ENCODE measurements around the gene EEIG1. TPM values are rescaled to one million over a fixed set of nuclear protein-coding genes. Genes with fewer than 3 reads are reported as not detected.
A peak's percentile ranks its signal among the peaks of the same experiment; 100 is the strongest.

EEIG1 gene
- total RNA-seq, 1 donor: 20.6 TPM

DNA sequence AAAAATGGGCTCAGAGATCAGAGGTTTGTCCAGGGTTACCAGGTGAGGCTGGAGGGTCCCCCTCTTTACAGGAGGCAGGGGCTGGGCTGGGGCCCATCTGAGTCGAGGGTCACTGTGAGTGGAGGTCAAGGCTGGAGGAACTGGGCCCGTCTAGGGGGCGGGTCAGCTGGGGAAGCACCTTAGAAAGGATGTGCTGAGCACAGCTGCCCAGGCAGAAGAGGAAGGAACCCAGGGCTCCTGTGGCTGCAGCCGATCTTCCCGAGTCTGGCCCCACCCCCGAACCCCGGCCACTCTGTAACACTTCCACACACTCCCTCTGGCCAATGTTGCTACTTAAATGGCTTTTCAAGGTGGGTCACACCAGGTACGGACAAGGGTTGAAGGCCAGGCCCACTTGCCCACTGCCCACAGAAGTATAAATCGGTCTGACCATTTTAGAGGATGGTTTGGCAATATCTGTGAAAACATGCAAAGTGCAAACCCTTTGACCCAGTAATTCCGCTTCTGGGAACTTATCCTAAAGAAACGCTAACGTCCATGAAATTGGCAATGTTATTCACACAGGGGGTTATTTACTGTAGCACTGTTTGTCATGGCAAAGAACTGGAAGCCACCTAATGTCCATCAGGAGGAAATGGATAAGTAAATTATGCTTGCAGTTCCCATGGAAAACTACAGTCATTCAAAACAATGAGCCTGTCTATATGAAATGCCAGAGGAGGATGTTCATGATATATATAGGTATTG lies 30.5 kb upstream of the EEIG1 start:
- peak; percentile 65 for DNase-seq (ENCODE audit: insufficient read length, low spot score, missing footprints)
- TF ChIP-seq, protein P1, sequence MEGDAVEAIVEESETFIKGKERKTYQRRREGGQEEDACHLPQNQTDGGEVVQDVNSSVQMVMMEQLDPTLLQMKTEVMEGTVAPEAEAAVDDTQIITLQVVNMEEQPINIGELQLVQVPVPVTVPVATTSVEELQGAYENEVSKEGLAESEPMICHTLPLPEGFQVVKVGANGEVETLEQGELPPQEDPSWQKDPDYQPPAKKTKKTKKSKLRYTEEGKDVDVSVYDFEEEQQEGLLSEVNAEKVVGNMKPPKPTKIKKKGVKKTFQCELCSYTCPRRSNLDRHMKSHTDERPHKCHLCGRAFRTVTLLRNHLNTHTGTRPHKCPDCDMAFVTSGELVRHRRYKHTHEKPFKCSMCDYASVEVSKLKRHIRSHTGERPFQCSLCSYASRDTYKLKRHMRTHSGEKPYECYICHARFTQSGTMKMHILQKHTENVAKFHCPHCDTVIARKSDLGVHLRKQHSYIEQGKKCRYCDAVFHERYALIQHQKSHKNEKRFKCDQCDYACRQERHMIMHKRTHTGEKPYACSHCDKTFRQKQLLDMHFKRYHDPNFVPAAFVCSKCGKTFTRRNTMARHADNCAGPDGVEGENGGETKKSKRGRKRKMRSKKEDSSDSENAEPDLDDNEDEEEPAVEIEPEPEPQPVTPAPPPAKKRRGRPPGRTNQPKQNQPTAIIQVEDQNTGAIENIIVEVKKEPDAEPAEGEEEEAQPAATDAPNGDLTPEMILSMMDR (IDR thresholded peaks at IDR 0.05; ENCODE audit: extremely low read depth, low read depth, low read length): no peak

DNA sequence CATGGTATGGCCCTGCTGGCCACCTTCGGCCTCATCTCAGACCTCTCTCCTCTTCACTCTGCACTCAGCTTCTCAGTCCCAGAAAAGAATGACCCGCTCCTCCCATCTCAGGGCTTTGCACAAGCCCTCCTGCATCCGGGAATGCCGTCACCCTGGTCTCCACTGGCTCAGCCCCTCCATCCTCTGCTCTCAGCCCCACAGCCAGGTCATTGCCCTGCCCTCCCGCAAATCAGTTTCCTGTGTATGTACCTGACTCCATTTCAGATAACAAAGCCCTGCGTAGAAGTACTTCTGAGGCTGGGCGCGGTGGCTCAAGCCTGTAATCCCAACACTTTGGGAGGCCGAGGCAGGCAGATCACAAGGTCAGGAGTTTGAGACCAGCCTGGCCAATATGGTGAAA lies 28.9 kb upstream of the EEIG1 start:
- Histone ChIP-seq H3K27ac (ENCODE audit: low read depth, low read length) (no peak overlapping the region), H3K4me1 (ENCODE audit: insufficient read depth, low read length) (peaks cover 6% of the 10 kb centered on the region), H3K4me3 (ENCODE audit: insufficient read depth, low read length) (no peak overlapping the region), H3K27me3 (ENCODE audit: insufficient read depth, low read length) (peaks cover 7% of the 10 kb centered on the region), H4K20me1 (ENCODE audit: insufficient read depth, low read length) (no peaks in the 10 kb centered on the region), H2AFZ (ENCODE audit: low read length) (no peak overlapping the region), H3K4me2 (ENCODE audit: insufficient read depth, low read length) (no peak overlapping the region), H3K36me3 (ENCODE audit: insufficient read depth, low read length) (no peaks in the 10 kb centered on the region), H3K79me2 (ENCODE audit: insufficient read depth, low read length) (no peaks in the 10 kb centered on the region), H3K9me3 (ENCODE audit: low read depth, low read length) (no peaks in the 10 kb centered on the region)
- peak; percentile 25 for DNase-seq (ENCODE audit: insufficient read length, low spot score, missing footprints)
- TF ChIP-seq, protein P1 (IDR thresholded peaks at IDR 0.05; ENCODE audit: extremely low read depth, low read depth, low read length): no peak

More for the DNA sequence above, 30.5 kb upstream of the EEIG1 start:
- H3K4me3 ChIP-seq (ENCODE audit: insufficient read depth, low read length): peak overlapping the region; percentile 30
- H3K4me1 ChIP-seq (ENCODE audit: insufficient read depth, low read length): peaks cover 6% of the 10 kb centered on the region
- peak overlapping the region; percentile 55 for H3K4me2 ChIP-seq (ENCODE audit: insufficient read depth, low read length)
- peaks cover 7% of the 10 kb centered on the region for H3K27me3 ChIP-seq (ENCODE audit: insufficient read depth, low read length)
- H4K20me1 ChIP-seq (ENCODE audit: insufficient read depth, low read length): no peaks in the 10 kb centered on the region
- peak overlapping the region; percentile 87 for H2AFZ ChIP-seq (ENCODE audit: low read length)
- H3K9me3 ChIP-seq (ENCODE audit: low read depth, low read length): no peaks in the 10 kb centered on the region
- no peaks in the 10 kb centered on the region for H3K79me2 ChIP-seq (ENCODE audit: insufficient read depth, low read length)
- H3K36me3 ChIP-seq (ENCODE audit: insufficient read depth, low read length): no peaks in the 10 kb centered on the region
- no peak overlapping the region for H3K27ac ChIP-seq (ENCODE audit: low read depth, low read length)

DNA sequence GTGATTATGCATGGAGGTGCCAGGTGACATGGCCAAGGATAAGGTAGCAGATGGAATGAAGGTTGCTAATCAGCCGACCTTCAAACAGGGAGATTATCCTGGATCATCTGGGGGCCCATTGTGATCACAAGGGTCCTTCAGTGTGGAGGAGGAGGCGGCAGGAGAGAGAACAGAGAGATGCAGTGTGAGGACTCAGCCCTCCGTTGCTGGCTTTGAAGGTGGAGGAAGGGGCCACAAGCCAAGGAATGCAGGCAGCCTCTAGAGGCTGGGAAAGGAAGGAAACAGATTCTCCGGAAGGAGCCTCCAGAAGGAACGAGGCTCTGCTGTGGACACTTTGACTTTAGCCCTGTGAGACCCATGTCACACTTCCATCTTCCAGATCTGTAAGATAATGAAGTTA lies 27.4 kb upstream of the EEIG1 start:
- Histone ChIP-seq H3K27ac (ENCODE audit: low read depth, low read length) (no peak overlapping the region), H4K20me1 (ENCODE audit: insufficient read depth, low read length) (no peaks in the 10 kb centered on the region), H3K9me3 (ENCODE audit: low read depth, low read length) (no peaks in the 10 kb centered on the region), H3K27me3 (ENCODE audit: insufficient read depth, low read length) (no peaks in the 10 kb centered on the region), H3K4me1 (ENCODE audit: insufficient read depth, low read length) (peaks cover 6% of the 10 kb centered on the region), H2AFZ (ENCODE audit: low read length) (no peak overlapping the region), H3K4me3 (ENCODE audit: insufficient read depth, low read length) (no peak overlapping the region), H3K36me3 (ENCODE audit: insufficient read depth, low read length) (no peaks in the 10 kb centered on the region), H3K4me2 (ENCODE audit: insufficient read depth, low read length) (no peak overlapping the region), H3K79me2 (ENCODE audit: insufficient read depth, low read length) (no peaks in the 10 kb centered on the region)
- TF ChIP-seq, protein P1 (IDR thresholded peaks at IDR 0.05; ENCODE audit: extremely low read depth, low read depth, low read length): no peak
- no peak for DNase-seq (ENCODE audit: insufficient read length, low spot score, missing footprints)

DNA sequence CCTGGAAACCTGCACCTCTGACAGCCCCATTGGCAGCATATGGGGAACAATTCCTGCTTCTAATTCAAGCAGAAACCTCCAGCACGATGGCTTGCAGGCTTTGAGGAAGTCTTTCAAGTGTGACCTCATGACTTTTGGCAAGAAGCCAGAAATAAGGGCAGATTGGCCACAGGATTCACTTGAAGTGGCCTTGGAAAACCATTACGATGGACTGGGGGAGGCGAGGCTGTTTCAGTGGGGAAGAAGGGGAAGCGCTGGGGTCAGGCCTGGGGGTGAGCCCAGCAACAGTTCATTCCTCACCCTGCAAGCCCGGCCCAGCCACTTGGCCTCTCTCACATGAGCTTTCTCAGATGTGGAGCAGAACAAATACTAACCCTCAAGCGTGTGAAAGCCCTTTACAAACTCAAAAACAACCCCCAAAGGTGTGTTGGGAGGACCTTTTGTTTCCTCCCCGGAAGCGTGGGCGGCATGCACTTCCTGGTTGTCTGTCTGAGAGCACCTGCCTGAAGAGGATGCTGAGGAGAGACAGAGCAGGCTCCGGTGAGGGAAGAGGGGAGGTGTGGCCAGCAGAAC lies 26.9 kb upstream of the EEIG1 start:
- H4K20me1 ChIP-seq (ENCODE audit: insufficient read depth, low read length): no peaks in the 10 kb centered on the region
- H3K4me3 ChIP-seq (ENCODE audit: insufficient read depth, low read length): no peak overlapping the region
- peaks cover 6% of the 10 kb centered on the region for H3K4me1 ChIP-seq (ENCODE audit: insufficient read depth, low read length)
- H3K79me2 ChIP-seq (ENCODE audit: insufficient read depth, low read length): no peaks in the 10 kb centered on the region
- DNase-seq (ENCODE audit: insufficient read length, low spot score, missing footprints): peak; percentile 50
- TF ChIP-seq, protein P1 (IDR thresholded peaks at IDR 0.05; ENCODE audit: extremely low read depth, low read depth, low read length): no peak
- H3K27ac ChIP-seq (ENCODE audit: low read depth, low read length): no peak overlapping the region
- no peaks in the 10 kb centered on the region for H3K27me3 ChIP-seq (ENCODE audit: insufficient read depth, low read length)
- no peak overlapping the region for H3K4me2 ChIP-seq (ENCODE audit: insufficient read depth, low read length)
- H2AFZ ChIP-seq (ENCODE audit: low read length): no peak overlapping the region
- no peaks in the 10 kb centered on the region for H3K36me3 ChIP-seq (ENCODE audit: insufficient read depth, low read length)
- no peaks in the 10 kb centered on the region for H3K9me3 ChIP-seq (ENCODE audit: low read depth, low read length)
